CD4-positive, alpha-beta T cell treated with Interleukin-10 for 1 hour (primary cell): ENCODE results near the gene MUC12.
"Not testable (repeated sequence)": the region's sequence is repeated elsewhere in the genome, so short reads cannot be mapped to it uniquely, and the experiment has no call there.

Experiments used
- DNase-seq: peaks from one replicate; pipeline ENCODE4 v3.0.0-alpha.2; 2020

The MUC12 gene, protein sequence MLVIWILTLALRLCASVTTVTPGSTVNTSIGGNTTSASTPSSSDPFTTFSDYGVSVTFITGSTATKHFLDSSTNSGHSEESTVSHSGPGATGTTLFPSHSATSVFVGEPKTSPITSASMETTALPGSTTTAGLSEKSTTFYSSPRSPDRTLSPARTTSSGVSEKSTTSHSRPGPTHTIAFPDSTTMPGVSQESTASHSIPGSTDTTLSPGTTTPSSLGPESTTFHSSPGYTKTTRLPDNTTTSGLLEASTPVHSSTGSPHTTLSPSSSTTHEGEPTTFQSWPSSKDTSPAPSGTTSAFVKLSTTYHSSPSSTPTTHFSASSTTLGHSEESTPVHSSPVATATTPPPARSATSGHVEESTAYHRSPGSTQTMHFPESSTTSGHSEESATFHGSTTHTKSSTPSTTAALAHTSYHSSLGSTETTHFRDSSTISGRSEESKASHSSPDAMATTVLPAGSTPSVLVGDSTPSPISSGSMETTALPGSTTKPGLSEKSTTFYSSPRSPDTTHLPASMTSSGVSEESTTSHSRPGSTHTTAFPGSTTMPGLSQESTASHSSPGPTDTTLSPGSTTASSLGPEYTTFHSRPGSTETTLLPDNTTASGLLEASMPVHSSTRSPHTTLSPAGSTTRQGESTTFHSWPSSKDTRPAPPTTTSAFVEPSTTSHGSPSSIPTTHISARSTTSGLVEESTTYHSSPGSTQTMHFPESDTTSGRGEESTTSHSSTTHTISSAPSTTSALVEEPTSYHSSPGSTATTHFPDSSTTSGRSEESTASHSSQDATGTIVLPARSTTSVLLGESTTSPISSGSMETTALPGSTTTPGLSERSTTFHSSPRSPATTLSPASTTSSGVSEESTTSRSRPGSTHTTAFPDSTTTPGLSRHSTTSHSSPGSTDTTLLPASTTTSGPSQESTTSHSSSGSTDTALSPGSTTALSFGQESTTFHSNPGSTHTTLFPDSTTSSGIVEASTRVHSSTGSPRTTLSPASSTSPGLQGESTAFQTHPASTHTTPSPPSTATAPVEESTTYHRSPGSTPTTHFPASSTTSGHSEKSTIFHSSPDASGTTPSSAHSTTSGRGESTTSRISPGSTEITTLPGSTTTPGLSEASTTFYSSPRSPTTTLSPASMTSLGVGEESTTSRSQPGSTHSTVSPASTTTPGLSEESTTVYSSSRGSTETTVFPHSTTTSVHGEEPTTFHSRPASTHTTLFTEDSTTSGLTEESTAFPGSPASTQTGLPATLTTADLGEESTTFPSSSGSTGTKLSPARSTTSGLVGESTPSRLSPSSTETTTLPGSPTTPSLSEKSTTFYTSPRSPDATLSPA (N-terminal part only)

DNA sequence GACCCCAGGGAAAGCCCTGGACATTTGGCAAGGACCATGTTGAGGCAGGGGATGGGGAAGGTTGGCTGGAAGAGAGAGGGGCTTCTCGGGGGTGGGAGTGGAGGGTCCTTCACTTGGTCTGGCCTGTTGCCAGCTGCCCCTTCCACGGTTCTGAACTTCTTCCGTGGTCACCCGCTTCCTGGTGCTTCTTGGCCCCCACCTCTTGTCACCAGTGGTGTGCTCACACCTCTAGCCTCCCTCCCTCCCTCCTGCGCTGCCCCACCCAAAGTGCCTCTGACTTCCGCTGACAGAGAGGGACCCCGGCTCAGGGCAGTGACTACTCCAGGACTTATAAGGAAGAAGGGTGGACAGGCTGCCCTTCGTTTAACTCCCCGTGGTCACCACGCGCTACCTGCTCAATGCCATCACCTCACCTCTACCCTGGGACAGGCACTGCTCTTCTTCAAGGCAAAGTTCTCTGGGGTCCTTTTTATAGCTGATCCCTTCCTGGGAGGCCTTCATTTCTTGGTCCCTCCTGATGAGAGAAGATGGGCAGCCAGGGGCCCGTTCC is at the start of gene MUC12:
Gene MUC12 (plus strand): TSS at position 500 of the 550 bp plus-strand sequence. CDS start 58 bp downstream, outside the sequence.
- DNase-seq = no peak

DNA sequence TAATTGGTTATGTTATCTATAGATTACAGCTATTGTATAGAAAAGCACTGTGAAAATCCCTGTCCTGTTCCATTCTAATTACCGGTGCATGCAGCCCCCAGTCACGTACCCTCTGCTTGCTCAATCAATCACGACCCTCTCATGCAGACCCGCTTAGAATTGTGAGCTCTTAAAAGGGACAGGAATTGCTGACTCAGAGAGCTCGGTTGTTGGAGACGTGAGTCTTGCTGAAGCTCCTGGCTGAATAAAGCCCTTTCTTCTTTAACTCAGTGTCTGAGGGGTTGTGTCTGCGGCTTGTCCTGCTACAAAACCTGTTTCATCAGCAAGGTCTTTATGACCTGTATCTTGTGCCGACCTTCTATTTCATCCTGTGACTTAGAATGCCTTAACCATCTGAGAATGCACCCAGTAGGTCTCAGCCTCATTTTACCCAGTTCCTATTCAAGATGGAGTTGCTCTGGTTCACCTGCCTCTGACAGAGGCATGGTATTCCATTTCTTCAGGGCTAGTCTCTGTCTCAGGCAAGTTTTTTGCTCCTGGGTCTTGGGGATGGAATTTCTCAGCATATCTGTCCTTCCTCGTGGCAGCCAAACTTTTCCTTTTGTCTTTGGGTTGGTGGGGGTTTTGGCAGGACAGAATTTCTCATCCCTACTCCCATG is 49.5 kb upstream of the MUC12 start:
- not testable (repeated sequence) for DNase-seq

DNA sequence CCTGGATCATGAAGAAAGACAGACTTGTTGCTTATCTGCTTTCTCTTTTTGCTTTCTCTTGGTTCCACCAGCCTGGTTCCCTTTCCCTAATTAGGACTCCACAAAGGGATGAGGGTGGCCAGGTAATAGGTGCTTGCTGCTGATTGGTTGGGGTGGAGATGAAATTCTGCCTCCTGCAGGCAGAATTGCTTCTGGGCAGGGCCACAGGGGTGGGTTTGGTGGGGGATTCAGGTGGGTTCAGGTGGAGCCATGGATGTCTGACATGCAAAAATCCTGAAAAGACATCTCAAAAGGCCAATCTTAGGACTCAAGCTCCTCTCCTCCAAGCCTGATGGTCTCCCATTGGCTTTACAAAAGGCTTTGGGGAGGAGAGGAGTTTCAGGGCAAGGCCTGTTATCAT is 48.3 kb upstream of the MUC12 start:
- no peak for DNase-seq

DNA sequence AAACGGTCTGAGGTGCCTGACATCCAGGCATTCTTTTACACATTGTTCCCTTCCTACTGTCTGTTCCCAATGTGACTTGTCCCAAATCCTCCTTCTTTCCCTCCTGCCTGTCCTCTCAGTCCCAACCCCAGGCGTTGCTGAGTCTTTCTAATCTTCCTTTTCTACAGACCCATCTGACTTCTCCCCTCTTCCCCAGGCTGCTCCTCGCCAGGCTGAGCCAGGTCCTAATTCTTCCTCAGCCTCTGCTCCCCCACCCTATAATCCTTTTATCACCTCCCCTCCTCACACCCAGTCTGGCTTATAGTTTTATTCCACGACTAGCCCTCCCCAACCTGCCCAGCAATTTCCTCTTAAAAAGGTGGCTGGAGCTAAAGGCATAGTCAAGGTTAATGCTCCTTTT is 45.7 kb upstream of the MUC12 start:
- DNase-seq = not testable (repeated sequence)

DNA sequence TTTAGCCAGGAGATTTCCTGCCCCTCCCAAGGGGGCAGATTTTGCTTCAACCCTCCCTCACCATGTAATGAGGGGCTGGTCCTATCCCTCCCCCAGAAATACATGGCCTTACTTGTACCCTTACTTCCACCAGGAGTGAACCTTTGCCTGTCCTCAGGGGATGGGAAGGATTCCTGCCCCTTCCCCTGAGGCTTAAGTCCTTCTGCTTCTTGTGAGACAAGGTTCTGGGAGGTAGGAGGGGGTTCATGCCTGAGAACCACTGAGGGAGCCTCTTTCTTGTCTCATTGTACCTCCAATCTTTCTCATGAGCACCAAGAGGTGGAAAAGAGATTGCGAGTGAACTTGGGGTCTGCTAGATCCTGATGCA is 39.6 kb upstream of the MUC12 start:
- DNase-seq = no peak

DNA sequence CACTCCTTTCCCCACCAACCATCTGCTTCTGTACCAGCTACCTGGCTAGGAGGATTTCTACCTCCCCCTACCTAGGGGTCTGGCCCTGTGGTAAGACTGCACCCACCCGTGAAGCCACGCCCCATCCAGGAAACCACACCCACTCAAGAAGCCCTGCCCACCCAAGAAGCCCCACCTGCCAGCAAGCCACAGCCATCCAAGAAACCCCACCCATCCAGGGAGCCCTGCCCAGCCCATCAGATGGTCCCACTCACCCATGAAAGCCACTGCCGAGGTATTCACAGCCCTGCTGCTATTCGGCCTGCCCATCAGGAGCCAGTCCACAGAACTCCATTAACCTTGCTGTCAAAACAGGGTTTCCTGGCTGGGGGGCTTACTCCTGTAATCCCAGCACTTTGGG is 35.6 kb upstream of the MUC12 start:
- DNase-seq = no peak

DNA sequence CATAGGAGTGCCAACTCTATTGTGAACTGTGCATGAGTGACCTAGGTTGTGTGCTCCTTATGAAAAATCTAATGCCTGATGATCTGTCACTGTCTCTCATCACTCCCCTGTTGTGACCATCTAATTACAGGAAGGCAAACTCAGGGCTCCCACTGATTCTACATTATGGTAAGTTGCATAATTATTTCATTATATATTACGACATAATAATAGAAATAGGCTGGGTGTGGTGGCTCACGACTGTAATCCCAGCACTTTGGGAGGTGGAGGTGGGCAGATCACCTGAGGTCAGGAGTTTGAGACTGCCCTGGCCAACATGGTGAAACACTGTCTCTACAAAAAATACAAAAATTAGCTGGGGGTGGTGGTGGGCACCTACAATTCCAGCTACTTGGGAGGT is 34.0 kb upstream of the MUC12 start:
- DNase-seq = not testable (repeated sequence)

DNA sequence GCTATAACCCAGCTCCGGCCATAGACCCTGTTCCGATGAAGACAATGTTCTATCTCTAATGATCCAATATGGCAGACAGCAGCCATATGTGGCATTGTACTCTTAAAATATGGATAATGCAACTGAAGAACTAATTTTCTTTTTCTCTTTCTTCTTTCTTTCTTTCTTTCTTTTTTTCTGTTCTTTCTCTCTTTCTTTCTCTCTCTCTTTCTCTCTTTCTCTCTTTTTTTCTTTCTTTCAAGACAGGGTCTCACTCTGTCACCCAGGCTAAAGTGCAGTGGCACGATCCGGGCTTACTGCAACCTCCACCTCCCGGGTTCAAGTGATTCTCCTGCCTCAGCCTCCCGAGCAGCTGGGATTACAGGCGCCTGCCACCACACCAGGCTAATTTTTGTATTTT is 33.2 kb upstream of the MUC12 start:
- not testable (repeated sequence) for DNase-seq

DNA sequence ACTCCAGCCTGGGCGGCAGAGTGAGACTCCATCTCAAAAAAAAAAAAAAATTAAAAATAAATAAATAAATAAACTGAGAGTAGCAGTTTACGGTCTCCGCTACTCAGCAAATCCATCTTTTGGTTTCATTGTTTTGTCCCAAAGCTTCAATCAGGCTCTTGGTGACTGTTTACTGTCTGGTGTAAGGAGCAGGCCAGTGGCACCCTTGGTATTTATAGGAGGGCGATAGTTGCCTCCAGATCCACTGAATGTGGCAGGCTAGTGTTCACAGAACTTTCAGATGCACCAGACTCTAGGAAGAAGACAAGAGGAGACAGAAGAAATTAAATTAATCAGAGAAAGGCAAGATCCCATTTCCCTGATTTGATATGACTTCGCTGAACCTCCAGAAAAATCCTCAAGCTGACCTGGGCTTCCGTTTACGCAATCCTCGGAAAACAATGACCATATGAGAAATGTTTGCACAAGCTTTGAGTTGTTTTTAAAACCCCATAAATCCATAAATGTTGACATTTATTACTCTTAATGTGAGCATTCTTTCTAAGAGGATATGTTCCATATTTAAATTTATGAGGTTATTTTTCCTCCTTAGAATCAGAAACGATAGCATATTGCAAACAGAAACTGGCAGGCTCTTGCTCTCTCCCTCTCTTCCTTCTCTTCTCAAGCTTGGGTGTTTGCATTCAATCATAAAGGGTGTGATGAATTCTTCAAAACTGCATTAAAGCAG is 27.2 kb upstream of the MUC12 start:
- DNase-seq = no peak

DNA sequence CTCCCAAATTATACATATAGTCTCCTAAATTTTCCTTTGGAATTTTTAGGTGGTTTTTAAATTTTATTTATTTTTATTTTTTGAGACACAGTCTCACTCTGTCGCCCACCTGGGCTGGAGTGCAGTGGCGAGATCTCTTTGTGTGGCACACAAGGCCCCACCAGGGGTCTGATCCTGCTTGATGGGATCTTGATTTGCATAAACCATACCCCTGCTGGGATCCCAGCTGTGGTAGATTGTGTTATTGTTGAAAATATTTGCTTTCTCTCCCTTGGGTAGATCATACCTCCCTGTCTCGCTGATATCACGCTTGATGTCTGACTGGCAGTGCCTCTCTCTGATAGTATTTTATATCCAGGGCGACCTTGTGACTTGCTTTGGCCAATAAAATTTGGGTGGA is 25.7 kb upstream of the MUC12 start:
- DNase-seq = no peak

DNA sequence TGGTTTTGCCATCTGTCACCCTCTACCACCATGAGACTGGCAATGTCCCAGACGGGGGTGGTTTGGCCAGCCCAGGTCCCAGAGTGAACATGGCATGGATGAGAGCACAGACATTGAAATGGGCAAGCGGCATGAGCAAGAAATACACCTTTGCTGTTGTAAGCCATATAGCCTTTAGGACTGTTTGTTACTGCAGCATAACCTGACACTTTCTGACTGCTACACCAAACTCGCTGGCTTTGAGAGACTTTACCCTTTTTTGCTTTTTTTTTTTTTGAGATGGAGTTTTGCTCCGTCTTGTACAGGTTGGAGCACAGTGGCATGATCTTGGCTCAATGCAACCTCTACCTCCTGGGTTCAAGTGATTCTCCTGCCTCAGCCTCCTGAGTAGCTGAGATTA is 25.2 kb upstream of the MUC12 start:
- no peak for DNase-seq

DNA sequence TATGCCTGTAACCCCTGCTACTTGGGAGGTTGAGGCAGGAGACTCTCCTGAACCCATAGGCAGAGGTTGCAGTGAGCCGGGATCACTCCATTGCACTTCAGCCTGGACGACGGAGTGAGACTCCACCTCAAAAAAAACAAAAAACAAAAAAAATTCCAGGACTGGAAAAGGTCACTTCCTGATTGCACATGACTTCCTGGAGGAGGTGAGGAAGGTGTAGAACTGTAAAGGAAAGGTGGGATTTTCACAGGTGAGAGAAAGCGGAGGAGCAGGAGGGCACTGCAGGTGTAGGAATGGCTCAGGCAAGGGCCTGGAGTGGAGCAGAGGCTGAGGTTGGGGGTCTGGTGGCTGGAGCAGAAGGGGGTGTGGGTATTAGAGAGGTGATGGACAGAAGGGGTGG is 23.3 kb upstream of the MUC12 start:
- DNase-seq = no peak

DNA sequence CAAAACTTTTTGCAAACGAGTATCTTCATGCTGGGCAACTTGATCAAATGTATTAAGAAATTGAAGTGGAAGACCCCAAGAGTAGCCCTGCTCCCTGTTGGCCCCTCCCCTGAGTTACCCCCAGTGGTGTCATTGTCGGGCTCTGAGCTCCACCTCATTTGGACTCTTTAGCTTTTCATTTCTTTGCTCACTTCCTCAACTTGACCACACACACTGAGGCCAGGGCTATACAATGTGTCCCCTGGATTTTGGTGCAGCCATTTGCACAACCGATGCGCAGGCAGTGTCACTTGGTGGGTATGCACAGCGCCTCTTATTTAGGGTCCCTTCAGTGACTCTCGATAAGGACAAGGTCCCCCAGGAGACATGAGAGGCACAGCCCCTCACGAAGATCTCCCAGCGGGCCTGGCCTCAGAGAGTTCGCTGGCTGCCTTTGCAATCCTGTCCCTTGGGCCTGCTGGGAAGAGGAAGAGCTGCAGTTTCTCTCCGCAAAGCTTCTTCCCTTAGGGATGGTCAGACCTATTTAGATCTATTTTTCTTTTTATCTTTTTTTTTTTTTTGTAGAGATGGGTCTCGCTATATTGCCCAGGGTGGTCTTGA is 22.5 kb upstream of the MUC12 start:
- DNase-seq = no peak

DNA sequence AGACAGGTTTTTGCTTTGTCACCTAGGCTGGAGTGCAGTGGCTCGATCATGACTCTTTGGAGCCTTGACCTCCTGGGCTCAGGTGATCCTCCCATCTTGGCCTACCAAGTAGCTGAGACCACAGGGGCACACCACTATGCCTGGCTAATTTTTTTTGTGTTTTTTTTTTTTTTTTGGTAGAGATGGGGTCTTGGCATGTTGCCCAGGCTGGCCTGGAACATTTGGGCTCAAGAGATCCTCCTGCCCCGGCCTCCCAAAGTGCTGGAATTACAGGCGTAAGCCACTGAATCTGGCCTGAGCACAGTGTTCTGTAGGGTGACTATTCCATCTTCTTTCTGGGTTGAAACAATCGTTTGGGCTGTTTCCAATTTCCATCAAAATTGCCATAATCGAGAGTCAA is 21.6 kb upstream of the MUC12 start:
- DNase-seq = no peak

DNA sequence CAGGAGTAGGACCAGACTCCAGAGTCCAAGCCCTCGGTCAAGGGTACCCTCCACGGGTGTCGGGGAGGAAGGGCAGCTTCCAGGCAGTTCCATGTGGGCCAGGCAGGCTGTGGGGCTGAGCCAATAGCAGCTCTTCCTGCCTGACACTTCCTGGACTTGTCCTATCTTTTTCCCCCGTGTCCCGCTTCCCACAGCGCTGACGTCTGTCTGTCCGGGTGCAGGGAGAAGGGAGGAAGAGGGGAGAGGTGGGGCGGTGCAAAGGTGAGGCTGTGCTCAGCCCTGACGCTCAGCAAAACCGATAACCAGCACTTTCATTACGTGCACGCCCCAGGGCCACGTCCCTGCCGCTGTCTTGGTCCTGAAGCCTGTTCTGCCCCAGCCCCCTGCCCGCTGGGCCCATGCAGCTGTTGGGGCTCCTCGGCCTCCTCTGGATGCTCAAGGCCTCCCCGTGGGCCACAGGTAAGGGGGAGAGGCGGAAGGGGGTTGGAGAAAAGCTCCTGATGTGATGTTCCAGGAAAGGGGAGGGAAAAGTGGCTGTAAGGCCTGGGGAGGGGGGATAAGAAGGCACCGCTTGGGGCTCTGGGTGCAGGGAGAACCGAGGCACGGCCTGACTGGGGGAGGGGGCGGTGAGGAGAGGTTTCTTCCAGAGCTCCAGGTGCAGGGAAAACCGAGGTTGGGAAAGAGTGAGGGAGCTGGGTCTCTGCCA is 20.0 kb upstream of the MUC12 start, which contains the start of gene MUC3A:
Gene MUC3A (plus strand): TSS at position 308 of the 706 bp plus-strand sequence. CDS start 91 bp downstream, at position 399.
- no peak for DNase-seq

DNA sequence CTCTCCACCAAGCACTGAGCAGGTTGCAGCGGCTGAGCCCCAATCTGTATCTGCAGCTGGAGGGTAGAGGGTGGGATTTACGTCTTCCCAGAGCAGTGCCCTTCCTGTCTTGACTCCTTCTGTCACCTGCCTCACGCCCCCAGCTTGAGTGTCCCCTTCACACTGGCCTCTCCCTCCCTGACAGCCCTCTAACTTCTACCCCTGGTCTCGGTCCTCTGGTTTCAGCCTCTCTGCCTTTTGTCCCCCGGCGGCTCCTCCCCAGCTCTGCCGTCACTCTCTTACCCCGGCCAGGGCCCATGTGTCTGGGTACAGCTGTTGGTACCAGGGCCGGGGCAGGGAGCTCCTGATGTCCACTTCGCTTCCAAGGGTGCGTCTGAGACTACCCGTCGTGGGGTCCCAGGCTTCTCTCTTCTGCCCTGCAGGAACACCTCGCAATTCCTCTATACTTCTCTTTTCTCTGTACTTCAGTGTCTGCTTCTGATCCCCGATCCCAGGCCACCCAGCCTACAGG is 19.4 kb upstream of the MUC12 start:
- DNase-seq = no peak

DNA sequence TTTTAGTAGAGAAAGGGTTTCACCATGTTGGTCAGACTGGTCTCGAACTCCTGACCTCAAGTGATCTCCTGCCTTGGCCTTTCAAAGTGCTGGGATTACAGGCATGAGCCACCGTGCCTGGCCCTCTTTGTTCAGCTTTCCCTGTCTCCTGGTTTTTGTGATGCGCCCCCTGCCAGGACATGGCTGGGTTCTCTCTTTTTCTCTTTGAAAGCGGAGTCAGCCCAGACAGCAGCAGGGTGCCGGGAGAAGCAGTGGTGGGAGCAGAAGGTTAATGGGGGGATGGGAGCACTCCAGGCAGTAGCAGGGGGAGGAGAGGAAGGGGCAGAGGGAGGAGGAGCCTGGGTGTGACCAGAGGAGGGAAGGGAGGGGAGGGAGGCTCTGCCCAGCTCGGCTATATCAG is 18.2 kb upstream of the MUC12 start:
- no peak for DNase-seq

DNA sequence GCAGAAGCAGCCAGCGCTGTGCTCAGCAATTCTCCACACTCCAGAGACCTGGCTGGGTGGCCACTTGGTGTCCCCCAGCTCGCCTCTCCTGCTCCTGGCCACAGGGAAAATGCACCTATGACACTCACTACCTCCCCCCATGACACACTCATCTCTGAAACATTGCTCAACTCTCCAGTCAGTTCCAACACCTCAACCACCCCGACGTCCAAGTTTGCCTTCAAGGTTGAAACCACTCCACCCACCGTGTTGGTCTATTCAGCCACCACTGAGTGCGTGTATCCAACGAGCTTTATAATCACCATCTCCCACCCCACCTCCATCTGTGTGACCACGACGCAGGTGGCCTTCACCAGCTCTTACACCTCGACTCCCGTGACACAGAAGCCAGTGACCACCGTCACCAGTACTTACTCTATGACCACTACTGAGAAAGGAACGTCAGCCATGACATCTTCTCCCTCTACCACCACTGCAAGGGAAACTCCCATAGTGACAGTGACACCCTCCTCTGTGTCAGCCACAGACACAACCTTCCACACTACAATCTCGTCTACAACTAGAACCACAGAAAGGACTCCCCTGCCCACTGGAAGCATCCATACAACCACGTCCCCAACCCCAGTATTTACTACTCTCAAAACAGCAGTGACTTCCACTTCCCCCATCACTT is 17.3 kb upstream of the MUC12 start:
- DNase-seq = no peak

DNA sequence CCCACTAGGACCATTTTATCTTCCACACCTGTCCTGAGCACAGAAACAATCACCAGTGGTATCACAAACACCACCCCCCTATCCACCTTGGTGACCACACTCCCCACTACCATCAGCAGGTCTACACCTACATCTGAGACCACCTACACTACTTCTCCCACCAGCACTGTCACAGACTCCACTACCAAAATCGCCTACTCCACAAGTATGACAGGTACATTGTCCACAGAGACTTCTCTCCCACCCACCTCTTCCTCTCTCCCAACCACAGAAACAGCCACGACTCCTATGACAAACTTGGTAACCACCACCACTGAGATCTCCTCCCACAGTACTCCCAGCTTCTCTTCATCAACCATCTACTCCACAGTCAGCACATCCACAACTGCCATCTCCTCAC is 16.7 kb upstream of the MUC12 start:
- no peak for DNase-seq
